Ascending aorta (tissue), 2 donors: Measurements from ENCODE around the gene MDH1B. TPM values are rescaled to one million over a fixed set of nuclear protein-coding genes. Genes with fewer than 3 reads are reported as not detected.

Experiments
- DNase-seq, 2 donors: peaks; one replicate each; pipeline ENCODE4 v3.0.0-alpha.2; 2019; ENCODE audit warnings: low spot score in 2 of 2
- H3K27ac ChIP-seq, 2 donors: fragments of 200-600 bp; sonication (generic); one replicate each; pipeline ENCODE4 v1.5.1; 2016 to 2017; ENCODE audit warnings: mild to moderate bottlenecking in 1 of 2
- H3K27me3 ChIP-seq: fragments of 200-600 bp; sonication (generic); one replicate; pipeline ENCODE4 v1.5.1; 2017
- H3K36me3 ChIP-seq, 2 donors: fragments of 200-600 bp; sonication (generic); one replicate each; pipeline ENCODE4 v1.5.1; 2016
- H3K4me1 ChIP-seq, 2 donors: fragments of 200-600 bp; sonication (generic); one replicate each; pipeline ENCODE4 v1.5.1; 2016 to 2017; ENCODE audit warnings: mild to moderate bottlenecking in 1 of 2
- H3K4me3 ChIP-seq, 2 donors: fragments of 200-600 bp; sonication (generic); one replicate each; pipeline ENCODE4 v1.5.1; 2016 to 2017; ENCODE audit warnings: mild to moderate bottlenecking in 1 of 2
- H3K9me3 ChIP-seq, 2 donors: fragments of 200-600 bp; sonication (generic); one replicate each; pipeline ENCODE4 v1.5.1; 2016
- CTCF ChIP-seq, 3 experiments: fragments of 200-600 bp in 2 of 3; fragments of 450-650 bp in 1 of 3; sonication (generic) in 2 of 3; IDR thresholded peaks; one replicate each; pipeline ENCODE4 v1.5.1; 2016 to 2019; ENCODE audit warnings: antibody characterized with exemption in 3 of 3, mild to moderate bottlenecking in 1 of 3, moderate library complexity in 1 of 3
- intact Hi-C: fragments of 100-400 bp; cut with DNase I; formaldehyde crosslinking; loops from one replicate; pipeline ENCODE4 v1.15.1; 2023
- total RNA-seq: library from RNA; depleted of rRNA; stranded (reverse); fragments of >200 nt; gene quantifications from one replicate; pipeline ENCODE4 v1.1.0, GENCODE V29; 2016

MDH1B gene
- total RNA-seq, 1 donor from 2014 or later, result not detected

DNA sequence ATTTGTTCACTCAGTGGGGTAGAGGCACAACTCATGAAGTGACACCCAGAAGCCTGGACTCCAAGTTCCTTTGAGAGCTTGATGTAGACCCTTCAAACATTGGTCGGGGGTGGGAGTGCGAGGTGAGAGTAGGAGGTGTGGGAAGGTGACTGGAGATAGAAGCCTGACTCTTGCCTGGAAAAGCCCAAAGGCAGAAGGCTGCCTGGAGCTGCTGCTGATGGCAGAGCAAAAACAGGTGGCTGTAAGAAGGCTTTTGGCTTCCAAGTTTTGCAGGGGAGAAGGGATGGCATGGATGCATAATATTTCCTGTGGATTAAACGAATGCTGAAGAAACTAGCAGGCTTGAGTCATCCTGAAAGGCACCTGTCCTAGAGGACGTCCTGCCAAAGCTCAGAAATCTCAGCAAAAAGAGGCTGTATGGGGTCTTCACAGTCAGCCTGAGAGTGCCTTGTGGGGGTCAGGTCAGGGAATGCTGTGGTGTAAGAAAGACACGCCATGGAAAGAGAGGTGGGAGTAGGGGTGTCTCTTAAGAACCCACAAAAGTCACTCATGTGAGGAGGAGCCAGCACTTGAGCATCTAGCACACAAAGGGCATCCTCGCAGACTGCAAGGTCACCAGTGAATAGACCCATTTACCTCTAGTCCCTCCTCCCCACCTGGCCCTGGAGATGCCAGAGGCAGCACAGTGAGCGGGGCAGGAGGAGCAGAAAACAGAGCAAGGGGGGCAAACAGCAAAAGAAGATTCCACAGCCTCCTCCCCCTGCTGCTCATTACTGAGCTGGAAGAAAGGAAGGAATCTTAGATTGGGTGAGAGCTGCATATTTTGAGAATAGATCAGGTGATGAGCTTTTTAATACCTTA, 37.8 kb upstream of the MDH1B start:
- no peak for DNase-seq
- TF ChIP-seq CTCF (IDR thresholded peaks at IDR 0.05), result no peak
- no peak overlapping the region for H3K27ac ChIP-seq
- H3K4me1 ChIP-seq, result peaks cover 0 to 4% of the 10 kb centered on the region in 2 donors
- H3K4me3 ChIP-seq, result no peak overlapping the region
- no peaks in the 10 kb centered on the region for H3K36me3 ChIP-seq
- intact Hi-C loops, result loop anchor here (5.0 kb wide), 1 partner anchor 179 kb away; no protein-coding TSS in a partner anchor
- H3K9me3 ChIP-seq, result no peaks in the 10 kb centered on the region
- H3K27me3 ChIP-seq, result no peaks in the 10 kb centered on the region

- no peak for DNase-seq
- TF ChIP-seq CTCF (IDR thresholded peaks at IDR 0.05), result no peak
- H3K27ac ChIP-seq, result no peak overlapping the region
- H3K36me3 ChIP-seq, result no peaks in the 10 kb centered on the region
- peaks cover 0 to 4% of the 10 kb centered on the region in 2 donors for H3K4me1 ChIP-seq
- intact Hi-C loops, result loop anchor here (5.0 kb wide), 1 partner anchor 181 kb away; no protein-coding TSS in a partner anchor
- H3K27me3 ChIP-seq, result no peaks in the 10 kb centered on the region
- no peak overlapping the region for H3K4me3 ChIP-seq
- no peaks in the 10 kb centered on the region for H3K9me3 ChIP-seq
These were observed 36.5 kb upstream of the MDH1B start for GRCh38 chr2:206801418-206802189.

GRCh38 chr2:206800506-206801417, 35.6 kb upstream of the MDH1B start:
- peak; percentile 51 to 67 (median 60) for TF ChIP-seq CTCF (IDR thresholded peaks at IDR 0.05)
- peak in 1 of 2 donors; percentile 79 for DNase-seq
- Histone ChIP-seq H3K27ac (no peak overlapping the region), H3K36me3 (peaks cover 0 to 1% of the 10 kb centered on the region in 2 donors), H3K27me3 (no peaks in the 10 kb centered on the region), H3K4me1 (peaks cover 0 to 4% of the 10 kb centered on the region in 2 donors), H3K9me3 (no peaks in the 10 kb centered on the region), H3K4me3 (no peak overlapping the region)
- intact Hi-C loops, result loop anchor here (1.0 to 5.0 kb wide), 2 partner anchors 182 to 673 kb away; no protein-coding TSS in a partner anchor

DNA sequence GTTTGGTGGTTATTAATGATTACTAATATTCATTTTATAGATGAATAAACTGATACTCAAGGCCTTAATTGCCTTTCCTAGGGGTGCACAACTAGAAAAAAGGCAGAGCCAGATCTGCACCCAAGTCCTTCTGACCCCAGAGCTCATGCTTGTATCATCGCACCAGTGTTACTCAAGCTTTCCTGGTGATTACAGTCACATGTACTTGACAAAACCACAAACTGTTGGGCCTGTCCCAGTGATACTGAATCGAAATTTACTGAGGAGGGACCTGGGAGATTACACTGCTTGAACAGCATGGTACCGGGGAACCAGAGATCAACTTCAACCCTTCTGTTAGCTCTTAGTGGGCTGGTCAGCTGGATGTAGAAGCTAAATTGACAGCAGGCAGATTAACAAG, 34.0 kb upstream of the MDH1B start:
- no peak for TF ChIP-seq CTCF (IDR thresholded peaks at IDR 0.05)
- no peak overlapping the region for H3K27ac ChIP-seq
- no peak for DNase-seq
- H3K4me3 ChIP-seq, result no peak overlapping the region
- no peaks in the 10 kb centered on the region for H3K27me3 ChIP-seq
- intact Hi-C loops, result no loop called here
- peaks cover 0 to 13% of the 10 kb centered on the region in 2 donors for H3K36me3 ChIP-seq
- H3K4me1 ChIP-seq, result peaks cover 0 to 4% of the 10 kb centered on the region in 2 donors
- no peaks in the 10 kb centered on the region for H3K9me3 ChIP-seq

DNA sequence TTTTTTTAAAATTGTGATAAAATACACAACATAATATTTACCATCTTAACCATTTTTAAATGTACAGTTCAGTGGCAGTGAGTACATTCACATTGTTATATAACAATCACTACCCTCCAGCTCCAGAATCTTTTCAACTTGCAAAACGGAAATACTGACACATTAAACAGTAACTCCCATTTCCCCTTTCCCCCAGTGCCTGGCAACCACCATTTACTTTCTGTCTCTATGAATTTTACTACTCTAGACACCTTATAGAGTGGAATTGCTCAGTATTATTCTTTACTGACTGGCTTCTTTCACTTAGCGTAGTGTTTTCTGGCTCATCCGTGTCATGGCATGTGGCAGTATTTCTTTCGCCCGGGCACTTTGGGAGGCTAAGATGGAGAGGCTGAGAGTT, 32.9 kb upstream of the MDH1B start:
- H3K4me3 ChIP-seq, result no peak overlapping the region
- intact Hi-C loops, result no loop called here
- DNase-seq, result no peak
- no peaks in the 10 kb centered on the region for H3K27me3 ChIP-seq
- TF ChIP-seq CTCF (IDR thresholded peaks at IDR 0.05), result no peak
- H3K9me3 ChIP-seq, result no peaks in the 10 kb centered on the region
- peaks cover 0 to 21% of the 10 kb centered on the region in 2 donors for H3K36me3 ChIP-seq
- no peak overlapping the region for H3K27ac ChIP-seq
- H3K4me1 ChIP-seq, result peaks cover 0 to 4% of the 10 kb centered on the region in 2 donors
